ENCODE results near the gene SMYD1.

Gene SMYD1

DNA sequence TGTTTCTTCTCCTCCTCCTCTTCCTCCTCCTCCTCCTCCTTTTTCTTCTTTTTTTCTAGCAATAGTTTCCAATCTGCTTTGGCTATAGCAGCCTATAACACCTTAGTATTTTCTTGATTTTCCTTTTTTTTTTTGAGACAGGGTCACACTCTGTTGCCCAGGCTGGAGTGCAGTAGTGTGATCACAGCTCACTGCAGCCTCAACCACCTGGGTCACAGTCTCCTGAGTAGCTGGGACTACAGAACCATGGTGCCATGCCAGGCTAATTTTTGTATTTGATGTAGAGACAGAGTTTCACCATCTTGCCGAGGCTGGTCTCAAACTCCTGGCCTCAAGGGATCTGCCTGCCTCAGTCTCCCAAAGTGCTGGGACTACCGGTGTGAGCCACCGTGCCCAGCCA, 91.9 kb downstream of the SMYD1 start:
- TF ChIP-seq, protein P1, sequence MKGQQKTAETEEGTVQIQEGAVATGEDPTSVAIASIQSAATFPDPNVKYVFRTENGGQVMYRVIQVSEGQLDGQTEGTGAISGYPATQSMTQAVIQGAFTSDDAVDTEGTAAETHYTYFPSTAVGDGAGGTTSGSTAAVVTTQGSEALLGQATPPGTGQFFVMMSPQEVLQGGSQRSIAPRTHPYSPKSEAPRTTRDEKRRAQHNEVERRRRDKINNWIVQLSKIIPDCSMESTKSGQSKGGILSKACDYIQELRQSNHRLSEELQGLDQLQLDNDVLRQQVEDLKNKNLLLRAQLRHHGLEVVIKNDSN (IDR thresholded peaks at IDR 0.05) = no peak
- no peak for TF ChIP-seq EGR1 (IDR thresholded peaks at IDR 0.05)
- no peak for TF ChIP-seq YY1 (IDR thresholded peaks at IDR 0.05; ENCODE audit: low read depth)
- no peak for TF ChIP-seq TCF12 (IDR thresholded peaks at IDR 0.05; ENCODE audit: low read depth)
- no peak for TF ChIP-seq CEBPB (IDR thresholded peaks at IDR 0.05)
- no peak for TF ChIP-seq FOXM1 (IDR thresholded peaks at IDR 0.05; ENCODE audit: borderline replicate concordance, low read depth)
- TF ChIP-seq, protein P2, sequence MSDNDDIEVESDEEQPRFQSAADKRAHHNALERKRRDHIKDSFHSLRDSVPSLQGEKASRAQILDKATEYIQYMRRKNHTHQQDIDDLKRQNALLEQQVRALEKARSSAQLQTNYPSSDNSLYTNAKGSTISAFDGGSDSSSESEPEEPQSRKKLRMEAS (IDR thresholded peaks at IDR 0.05) = no peak
- TF ChIP-seq, protein P3, sequence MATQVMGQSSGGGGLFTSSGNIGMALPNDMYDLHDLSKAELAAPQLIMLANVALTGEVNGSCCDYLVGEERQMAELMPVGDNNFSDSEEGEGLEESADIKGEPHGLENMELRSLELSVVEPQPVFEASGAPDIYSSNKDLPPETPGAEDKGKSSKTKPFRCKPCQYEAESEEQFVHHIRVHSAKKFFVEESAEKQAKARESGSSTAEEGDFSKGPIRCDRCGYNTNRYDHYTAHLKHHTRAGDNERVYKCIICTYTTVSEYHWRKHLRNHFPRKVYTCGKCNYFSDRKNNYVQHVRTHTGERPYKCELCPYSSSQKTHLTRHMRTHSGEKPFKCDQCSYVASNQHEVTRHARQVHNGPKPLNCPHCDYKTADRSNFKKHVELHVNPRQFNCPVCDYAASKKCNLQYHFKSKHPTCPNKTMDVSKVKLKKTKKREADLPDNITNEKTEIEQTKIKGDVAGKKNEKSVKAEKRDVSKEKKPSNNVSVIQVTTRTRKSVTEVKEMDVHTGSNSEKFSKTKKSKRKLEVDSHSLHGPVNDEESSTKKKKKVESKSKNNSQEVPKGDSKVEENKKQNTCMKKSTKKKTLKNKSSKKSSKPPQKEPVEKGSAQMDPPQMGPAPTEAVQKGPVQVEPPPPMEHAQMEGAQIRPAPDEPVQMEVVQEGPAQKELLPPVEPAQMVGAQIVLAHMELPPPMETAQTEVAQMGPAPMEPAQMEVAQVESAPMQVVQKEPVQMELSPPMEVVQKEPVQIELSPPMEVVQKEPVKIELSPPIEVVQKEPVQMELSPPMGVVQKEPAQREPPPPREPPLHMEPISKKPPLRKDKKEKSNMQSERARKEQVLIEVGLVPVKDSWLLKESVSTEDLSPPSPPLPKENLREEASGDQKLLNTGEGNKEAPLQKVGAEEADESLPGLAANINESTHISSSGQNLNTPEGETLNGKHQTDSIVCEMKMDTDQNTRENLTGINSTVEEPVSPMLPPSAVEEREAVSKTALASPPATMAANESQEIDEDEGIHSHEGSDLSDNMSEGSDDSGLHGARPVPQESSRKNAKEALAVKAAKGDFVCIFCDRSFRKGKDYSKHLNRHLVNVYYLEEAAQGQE (IDR thresholded peaks at IDR 0.05; ENCODE audit: low read depth) = no peak
- no peak for TF ChIP-seq EP300 (IDR thresholded peaks at IDR 0.05; ENCODE audit: borderline replicate concordance)
- no peak for TF ChIP-seq TAF1 (IDR thresholded peaks at IDR 0.05; ENCODE audit: low read depth)
- no peak for TF ChIP-seq RAD21 (IDR thresholded peaks at IDR 0.05; ENCODE audit: low read depth)
- no peak for TF ChIP-seq CREB1 (IDR thresholded peaks at IDR 0.05; ENCODE audit: low read depth)

DNA sequence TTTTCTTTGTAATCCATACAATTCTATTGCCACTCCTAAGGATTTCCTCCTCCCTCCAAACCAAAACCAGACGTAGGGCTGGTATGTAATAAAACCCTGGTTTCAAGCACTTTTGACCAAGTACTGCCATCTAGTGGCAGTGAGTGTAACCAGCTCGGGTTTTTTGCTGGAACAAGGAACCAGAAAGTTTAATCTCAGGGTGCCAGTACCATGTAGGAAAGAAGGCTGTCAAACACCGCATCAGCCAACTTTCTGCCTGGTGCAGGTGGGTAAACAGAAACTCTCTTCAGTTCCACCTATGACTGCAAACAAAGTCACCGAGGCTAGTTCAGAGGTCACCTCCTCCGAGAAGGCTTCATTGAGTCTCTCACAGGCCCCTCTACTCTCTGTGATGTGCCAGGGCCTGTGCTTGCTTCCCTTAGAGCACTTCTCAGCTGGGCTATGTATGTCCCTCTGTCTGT, 92.4 kb downstream of the SMYD1 start:
- TF ChIP-seq NFIC (IDR thresholded peaks at IDR 0.05) (no peak), CREB1 (IDR thresholded peaks at IDR 0.05; ENCODE audit: low read depth) (no peak), TEAD4 (IDR thresholded peaks at IDR 0.05) (peak; percentile 62), RAD21 (IDR thresholded peaks at IDR 0.05; ENCODE audit: low read depth) (peak; percentile 89)

DNA sequence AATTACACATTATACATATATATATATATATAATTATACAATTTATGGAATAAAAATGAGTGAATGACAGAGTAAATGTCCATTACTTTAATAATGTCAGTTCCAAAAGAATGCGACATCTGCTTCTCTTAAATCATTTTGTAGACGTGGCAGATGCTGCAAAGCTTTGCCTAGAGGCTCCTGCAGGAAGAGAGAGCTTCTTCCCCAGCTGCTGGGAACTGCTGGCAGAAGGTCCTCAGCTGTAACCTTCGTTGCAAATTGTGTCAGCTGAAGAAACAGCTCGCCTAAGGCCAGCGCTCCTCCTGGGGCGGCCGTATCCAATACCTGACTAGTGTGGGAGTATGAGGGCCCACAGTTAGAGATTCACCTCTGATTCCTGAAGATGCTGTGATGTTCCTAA, 92.9 kb downstream of the SMYD1 start:
- no peak for TF ChIP-seq RAD21 (IDR thresholded peaks at IDR 0.05; ENCODE audit: low read depth)
- TF ChIP-seq CEBPB (IDR thresholded peaks at IDR 0.05) = no peak
- no peak for TF ChIP-seq TAF1 (IDR thresholded peaks at IDR 0.05; ENCODE audit: low read depth)
- no peak for TF ChIP-seq TEAD4 (IDR thresholded peaks at IDR 0.05)

DNA sequence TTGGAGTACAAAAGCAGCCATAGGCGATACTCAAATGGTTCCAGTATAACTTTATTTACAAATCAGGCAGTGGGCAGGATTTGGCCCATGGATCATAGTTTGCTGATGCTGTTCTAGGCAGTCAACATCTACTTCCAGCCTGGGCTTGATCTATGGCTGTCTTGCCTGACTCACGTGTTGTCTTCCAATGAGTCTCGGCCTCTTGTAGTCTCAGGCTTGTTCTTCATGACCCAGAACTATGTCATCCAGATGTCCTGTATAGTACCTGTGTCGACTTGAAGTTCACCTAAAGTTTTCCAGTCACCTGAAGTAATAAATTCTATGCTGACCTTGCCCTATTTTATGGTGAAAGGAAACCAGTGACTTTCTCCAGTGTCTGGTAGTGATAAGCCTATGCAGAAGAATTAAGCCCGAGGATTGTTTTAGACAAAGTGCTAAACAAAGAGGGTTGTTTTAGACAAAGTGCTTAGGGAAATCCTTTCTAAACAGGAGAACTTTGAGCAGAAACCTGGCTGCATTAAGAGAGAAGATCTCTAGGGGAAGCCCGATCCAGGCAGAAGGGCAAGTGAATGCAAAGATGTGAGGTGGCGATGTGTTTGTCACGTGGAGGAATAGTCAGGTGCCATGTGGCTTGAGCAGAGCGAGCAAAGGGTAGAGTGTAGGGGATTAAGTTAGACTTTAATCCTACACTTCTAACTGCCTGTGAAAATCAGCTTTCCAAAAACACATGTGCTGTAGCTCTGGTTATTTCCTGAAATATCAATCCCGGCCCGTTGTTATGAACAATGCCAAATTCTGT, 94.0 kb downstream of the SMYD1 start:
- TF ChIP-seq ZBTB7A (IDR thresholded peaks at IDR 0.05; ENCODE audit: low read depth) = no peak
